ENCODE measurements around the gene SLC27A1.

The SLC27A1 gene

GRCh38 chr19:17488593-17489391 is 18.5 kb downstream of the SLC27A1 start (continued):
- TF ChIP-seq ZNF571 (tag by site-specific recombination; IDR thresholded peaks at IDR 0.05) (no peak), ZBTB11 (tag by site-specific recombination; conservative IDR thresholded peaks at IDR 0.05; ENCODE audit: low read depth) (no peak), ZBTB1 (tag by site-specific recombination; IDR thresholded peaks at IDR 0.05) (no peak), ZBTB8A (tag by site-specific recombination; IDR thresholded peaks at IDR 0.05) (no peak), TRIM28 (IDR thresholded peaks at IDR 0.05; ENCODE audit: borderline replicate concordance, low read length) (peak; percentile 49; the same call in 1 of the 2 replicates), ZNF391 (tag by site-specific recombination; IDR thresholded peaks at IDR 0.05; ENCODE audit: borderline replicate concordance, low read depth) (no peak), ZBTB49 (tag by site-specific recombination; IDR thresholded peaks at IDR 0.05; ENCODE audit: low read depth) (no peak), GLIS2 (tag by site-specific recombination; IDR thresholded peaks at IDR 0.05) (0 out of 2 replicates have a peak, but pooled peaks have one; percentile 40), ZBTB44 (tag by site-specific recombination; IDR thresholded peaks at IDR 0.05) (peak; percentile 56), ZNF664 (tag by site-specific recombination; IDR thresholded peaks at IDR 0.05) (no peak), MYNN (tag by site-specific recombination; IDR thresholded peaks at IDR 0.05; ENCODE audit: borderline replicate concordance) (no peak), SP2 (tag by site-specific recombination; IDR thresholded peaks at IDR 0.05) (peak; percentile 73), ZNF157 (tag by site-specific recombination; IDR thresholded peaks at IDR 0.05) (no peak), ZNF580 (tag by site-specific recombination; IDR thresholded peaks at IDR 0.05) (no peak), ZNF654 (tag by site-specific recombination; IDR thresholded peaks at IDR 0.05; ENCODE audit: low read depth) (peak; percentile 13; the same call in 1 of the 2 replicates), ZNF362 (tag by site-specific recombination; IDR thresholded peaks at IDR 0.05) (no peak), ZNF510 (tag by site-specific recombination; IDR thresholded peaks at IDR 0.05; ENCODE audit: insufficient replicate concordance) (no peak), KLF16 (tag by site-specific recombination; IDR thresholded peaks at IDR 0.05) (no peak), ZNF335 (tag by site-specific recombination; conservative IDR thresholded peaks at IDR 0.05) (peak; percentile 56; the same call in 1 of the 2 replicates), ZNF404 (tag by site-specific recombination; IDR thresholded peaks at IDR 0.05) (no peak), INSM2 (tag by site-specific recombination; IDR thresholded peaks at IDR 0.05) (no peak; the same call in 1 of the 2 replicates), SALL2 (tag by site-specific recombination; IDR thresholded peaks at IDR 0.05; ENCODE audit: borderline replicate concordance) (no peak), ZNF341 (tag by site-specific recombination; IDR thresholded peaks at IDR 0.05; ENCODE audit: low read depth) (peak; percentile 64)
